Sigmoid colon (tissue), 4 donors: ENCODE results near the gene SSPN.

Experiments used
- EP300 ChIP-seq, 4 donors: sonication (generic); formaldehyde crosslinking; IDR thresholded peaks; one replicate each; pipeline ENCODE4 v1.6.1; 2017; ENCODE audit warnings: antibody characterized with exemption in 4 of 4
- TF ChIP-seq, protein P1 (sequence below), 4 experiments: fragments of 450-650 bp in 3 of 4; fragments of 200-600 bp in 1 of 4; IDR thresholded peaks; one replicate each; pipeline ENCODE4 v1.5.1; 2016 to 2019; ENCODE audit warnings: antibody characterized with exemption in 4 of 4, mild to moderate bottlenecking in 3 of 4, moderate library complexity in 2 of 4

DNA sequence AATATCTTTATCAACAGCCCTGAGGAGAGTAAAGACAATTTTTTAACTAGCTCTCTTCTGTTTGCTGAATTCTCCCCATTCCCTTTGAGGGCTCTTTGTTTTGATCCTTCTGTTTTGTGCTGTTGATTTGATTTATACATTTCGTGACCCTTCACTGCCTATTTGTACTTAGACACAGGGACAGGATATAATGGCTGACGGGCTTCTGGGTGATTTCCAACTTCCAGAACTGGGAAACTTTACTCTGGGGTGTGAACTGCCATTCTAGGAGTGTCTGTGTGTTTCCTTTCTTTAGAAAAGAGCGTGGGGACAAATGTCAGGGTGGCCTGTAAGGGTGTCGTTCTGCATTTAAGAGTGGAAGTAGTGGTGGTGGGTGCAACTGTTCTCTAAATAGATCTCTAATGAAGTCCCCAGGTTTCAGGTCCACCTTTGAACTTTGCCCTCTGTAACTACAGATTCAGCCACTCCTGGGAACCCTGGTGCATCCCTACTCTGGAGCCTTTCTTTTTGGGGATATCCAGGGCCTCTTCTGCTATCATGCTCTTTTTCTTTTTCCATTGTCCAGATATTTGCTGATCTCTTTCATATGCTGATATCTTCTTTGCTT, 22.3 kb upstream of the SSPN start:
- TF ChIP-seq, protein P1, sequence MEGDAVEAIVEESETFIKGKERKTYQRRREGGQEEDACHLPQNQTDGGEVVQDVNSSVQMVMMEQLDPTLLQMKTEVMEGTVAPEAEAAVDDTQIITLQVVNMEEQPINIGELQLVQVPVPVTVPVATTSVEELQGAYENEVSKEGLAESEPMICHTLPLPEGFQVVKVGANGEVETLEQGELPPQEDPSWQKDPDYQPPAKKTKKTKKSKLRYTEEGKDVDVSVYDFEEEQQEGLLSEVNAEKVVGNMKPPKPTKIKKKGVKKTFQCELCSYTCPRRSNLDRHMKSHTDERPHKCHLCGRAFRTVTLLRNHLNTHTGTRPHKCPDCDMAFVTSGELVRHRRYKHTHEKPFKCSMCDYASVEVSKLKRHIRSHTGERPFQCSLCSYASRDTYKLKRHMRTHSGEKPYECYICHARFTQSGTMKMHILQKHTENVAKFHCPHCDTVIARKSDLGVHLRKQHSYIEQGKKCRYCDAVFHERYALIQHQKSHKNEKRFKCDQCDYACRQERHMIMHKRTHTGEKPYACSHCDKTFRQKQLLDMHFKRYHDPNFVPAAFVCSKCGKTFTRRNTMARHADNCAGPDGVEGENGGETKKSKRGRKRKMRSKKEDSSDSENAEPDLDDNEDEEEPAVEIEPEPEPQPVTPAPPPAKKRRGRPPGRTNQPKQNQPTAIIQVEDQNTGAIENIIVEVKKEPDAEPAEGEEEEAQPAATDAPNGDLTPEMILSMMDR (IDR thresholded peaks at IDR 0.05), result no peak
- TF ChIP-seq EP300 (IDR thresholded peaks at IDR 0.05), result no peak
